Lung (tissue), 12 donors: ENCODE measurements around the gene TMEM217. TPM values are rescaled to one million over a fixed set of nuclear protein-coding genes. Genes with fewer than 3 reads are reported as not detected.

Experiments
- ATAC-seq: fragments of 200-7000 bp; cut with Tn5 transposase; one replicate; pipeline ENCODE4 v1.9.1; 2020; ENCODE audit warnings: moderate number of reproducible peaks; ENCODE audit not compliant: insufficient read depth, low FRiP score
- DNase-seq, 3 donors: peaks; one replicate each; pipeline ENCODE4 v3.0.0-alpha.2; 2013 to 2017
- H3K27ac ChIP-seq, 2 donors: one replicate each; pipeline ENCODE4 v1.5.1; 2013; ENCODE audit warnings: mild to moderate bottlenecking in 2 of 2, moderate library complexity in 2 of 2, control low read depth in 1 of 2, inconsistent platforms in 1 of 2, low read depth in 1 of 2, low read length in 1 of 2
- H3K27me3 ChIP-seq, 3 donors: one replicate each; pipeline ENCODE4 v1.5.1; 2013; ENCODE audit warnings: low read length in 2 of 3; ENCODE audit not compliant: control insufficient read depth in 3 of 3, insufficient read depth in 3 of 3
- H3K36me3 ChIP-seq, 4 donors: one replicate each; pipeline ENCODE4 v1.5.1; 2013; ENCODE audit warnings: low read length in 4 of 4, mild to moderate bottlenecking in 1 of 4, moderate library complexity in 1 of 4; ENCODE audit not compliant: control insufficient read depth in 4 of 4, insufficient read depth in 4 of 4
- H3K4me1 ChIP-seq, 5 donors: one replicate each; pipeline ENCODE4 v1.5.1; 2013; ENCODE audit warnings: low read length in 5 of 5, mild to moderate bottlenecking in 2 of 5, moderate library complexity in 1 of 5; ENCODE audit not compliant: control insufficient read depth in 5 of 5, insufficient read depth in 5 of 5
- H3K4me3 ChIP-seq: one replicate; pipeline ENCODE4 v1.5.1; 2013; ENCODE audit warnings: mild to moderate bottlenecking, control low read depth, moderate library complexity
- H3K9ac ChIP-seq, 2 donors: one replicate each; pipeline ENCODE4 v1.5.1; 2013; ENCODE audit warnings: low read length in 2 of 2, control low read depth in 1 of 2; ENCODE audit not compliant: insufficient read depth in 1 of 2
- H3K9me3 ChIP-seq, 4 donors: one replicate each; pipeline ENCODE4 v1.5.1; 2013; ENCODE audit warnings: low read length in 3 of 4, mild to moderate bottlenecking in 1 of 4, moderate library complexity in 1 of 4; ENCODE audit not compliant: control insufficient read depth in 4 of 4, insufficient read depth in 3 of 4
- CTCF ChIP-seq: IDR thresholded peaks from 2 replicates; pipeline ENCODE4 v1.5.1; 2012; ENCODE audit warnings: mild to moderate bottlenecking; ENCODE audit errors: control extremely low read depth, extremely low read depth
- WGBS, 2 donors: extraction: QIAGEN DNeasy Blood & Tissue Kit; methylation state at CpG; one replicate each; pipeline ENCODE4 v1.1.7; 2013; 5-methylcytosine and 5-hydroxymethylcytosine counted together
- polyA plus RNA-seq, 2 donors: library from polyadenylated mRNA; stranded (reverse); fragments of 200-250 nt; gene quantifications; one replicate each; pipeline ENCODE4 v1.2.1, GENCODE V29; 2013
- total RNA-seq, 2 donors: library from RNA; depleted of rRNA in 1 of 2; stranded (reverse); fragments of >200 nt in 1 of 2; gene quantifications; one replicate each; pipeline ENCODE4 v1.2.1, GENCODE V29; 2014 to 2021
- donor health status: control.
- donor health status: control.
- donor health status: Bipolar disorder and iron deficiency.
- donor health status: healthy.
- donor health status: DM: yes; HTN: yes; CAD: no.

TMEM217 gene
- total and polyA plus RNA-seq, 4 donors = 0.40 to 1.9 (median 0.97) TPM

- Histone ChIP-seq H3K4me1 (peaks cover 4 to 28% (median 5%) of the 10 kb centered on the region in 5 donors), H3K27me3 (no peaks in the 10 kb centered on the region), H3K9ac (no peak overlapping the region), H3K4me3 (no peak overlapping the region), H3K36me3 (peaks cover 9 to 22% (median 20%) of the 10 kb centered on the region in 4 donors), H3K9me3 (no peaks in the 10 kb centered on the region), H3K27ac (peak overlapping the region in 1 of 2 donors; percentile 37)
- ATAC-seq = no peak
- DNase-seq = no peak
- TF ChIP-seq CTCF = no peak
- WGBS, 2 donors = 78 to 81% methylated on average over 7 of the region's 7 CpGs
Measured at GRCh38 chr6:37172912-37173492, 84.9 kb downstream of the TMEM217 start.

- peaks cover 9 to 22% (median 20%) of the 10 kb centered on the region in 4 donors for H3K36me3 ChIP-seq
- peak; percentile 22 for ATAC-seq
- 6 to 9% methylated on average over 17 of the region's 17 CpGs for WGBS, 2 donors
- no peaks in the 10 kb centered on the region for H3K9me3 ChIP-seq
- peaks cover 4 to 28% (median 5%) of the 10 kb centered on the region in 5 donors for H3K4me1 ChIP-seq
- DNase-seq = peak; percentile 92 to 95 (median 92)
- peak overlapping the region in 1 of 2 donors; percentile 45 for H3K9ac ChIP-seq
- H3K4me3 ChIP-seq = peak overlapping the region; percentile 37
- TF ChIP-seq CTCF = peak; percentile 89
- peak overlapping the region; percentile 78 to 82 for H3K27ac ChIP-seq
- no peaks in the 10 kb centered on the region for H3K27me3 ChIP-seq
Measured at GRCh38 chr6:37171970-37172812, 85.8 kb downstream of the TMEM217 start.

GRCh38 chr6:37171201-37171969 lies 86.6 kb downstream of the TMEM217 start:
- Histone ChIP-seq H3K27ac (peak overlapping the region; percentile 82 to 99), H3K36me3 (peaks cover 9 to 22% (median 20%) of the 10 kb centered on the region in 4 donors), H3K4me3 (peak overlapping the region; percentile 99), H3K27me3 (no peaks in the 10 kb centered on the region), H3K9me3 (no peaks in the 10 kb centered on the region), H3K4me1 (peaks cover 4 to 28% (median 5%) of the 10 kb centered on the region in 5 donors), H3K9ac (peak overlapping the region in 1 of 2 donors; percentile 45)
- 1 to 2% methylated on average over 45 of the region's 45 CpGs for WGBS, 2 donors
- TF ChIP-seq CTCF = no peak
- ATAC-seq = no peak
- DNase-seq = peak; percentile 36 to 52 (median 52)
